Activated effector memory CD4-positive, alpha-beta T cell treated with anti-CD3 and anti-CD28 coated beads, Interleukin-2, amount 50 U/mL, for 16 hours (primary cell): ENCODE data around the gene PTP4A1.
"Not testable (repeated sequence)": the region's sequence is repeated elsewhere in the genome, so short reads cannot be mapped to it uniquely, and the experiment has no call there.

Experiments used
- DNase-seq: peaks from one replicate; pipeline ENCODE4 v3.0.0-alpha.2; 2020

PTP4A1 gene

DNA sequence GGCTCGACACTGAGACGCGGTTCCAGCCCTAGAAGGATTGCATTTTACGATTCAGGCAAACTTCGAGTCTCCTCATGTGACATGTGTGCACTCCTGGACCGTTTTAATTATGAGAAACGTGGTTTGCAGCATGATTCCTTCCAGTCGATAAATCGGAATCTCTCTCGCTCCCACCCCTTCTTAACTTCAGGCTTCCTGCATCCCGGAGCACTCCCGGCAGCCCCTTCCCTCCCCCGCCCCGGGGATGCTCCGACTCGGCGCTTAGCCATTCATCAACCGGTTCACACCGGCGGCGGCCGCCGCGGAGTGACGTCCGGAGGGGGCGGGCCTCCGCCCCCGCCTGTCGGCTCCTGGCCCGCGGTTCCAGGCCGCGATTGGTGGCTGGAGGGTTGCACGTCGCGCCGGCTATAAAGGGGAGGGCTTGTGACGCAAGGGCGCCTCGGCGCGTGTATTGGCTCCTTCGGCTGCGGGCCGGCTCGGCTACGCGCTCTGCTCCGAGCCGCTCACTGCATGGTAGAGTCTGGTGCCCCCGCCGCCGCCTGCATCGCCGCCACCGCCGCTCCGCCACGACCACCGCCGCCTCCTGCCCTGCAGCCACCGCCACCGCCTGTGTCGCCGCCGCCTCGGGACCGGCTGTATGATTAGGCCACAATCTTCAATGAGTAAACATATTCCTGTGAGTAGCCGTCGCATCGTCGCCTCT lies at the start of gene PTP4A1, which contains the start of gene LOC128125822:
Gene PTP4A1 (plus strand): TSS at position 437 of the 703 bp plus-strand sequence. CDS start 4,401 bp downstream, outside the sequence.
Gene LOC128125822 (plus strand): TSS at position 437 of the 703 bp plus-strand sequence.
- DNase-seq, result peak; percentile 99

DNA sequence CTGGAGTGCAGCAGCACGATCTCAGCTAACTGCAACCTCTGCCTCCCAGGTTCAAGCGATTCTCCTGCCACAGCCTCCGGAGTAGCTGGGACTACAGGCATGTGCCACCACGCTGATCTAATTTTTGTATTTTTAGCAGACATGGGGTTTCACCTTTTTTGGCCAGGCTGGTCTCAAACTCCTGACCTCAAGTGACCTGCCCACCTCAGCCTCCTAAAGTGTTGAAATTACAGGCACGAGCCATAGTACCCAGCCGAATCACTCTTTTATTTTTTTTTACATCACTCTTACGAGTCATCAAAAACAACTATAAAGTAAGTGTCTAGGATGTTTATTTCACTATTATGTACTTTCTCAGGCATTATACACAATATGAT lies 49.4 kb upstream of the PTP4A1 start:
- not testable (repeated sequence) for DNase-seq

DNA sequence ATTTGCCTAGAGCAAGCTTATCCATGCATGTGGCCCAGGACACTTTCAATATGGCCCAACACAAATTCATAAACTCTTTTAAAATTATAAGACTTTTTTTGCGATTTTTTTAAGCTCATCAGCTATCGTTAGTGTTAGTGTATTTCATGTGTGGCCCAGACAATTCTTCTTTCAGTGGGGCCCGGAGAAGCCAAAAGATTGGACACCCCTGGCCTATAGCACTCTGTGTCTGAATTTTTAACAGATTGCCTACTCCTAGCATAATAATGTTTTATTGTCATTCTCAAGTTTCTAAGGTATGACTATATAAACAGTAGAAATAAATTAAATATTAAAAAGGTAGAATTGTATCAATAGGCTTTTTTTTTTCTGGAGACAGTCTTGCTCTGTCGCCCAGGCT lies 48.6 kb upstream of the PTP4A1 start:
- no peak for DNase-seq

DNA sequence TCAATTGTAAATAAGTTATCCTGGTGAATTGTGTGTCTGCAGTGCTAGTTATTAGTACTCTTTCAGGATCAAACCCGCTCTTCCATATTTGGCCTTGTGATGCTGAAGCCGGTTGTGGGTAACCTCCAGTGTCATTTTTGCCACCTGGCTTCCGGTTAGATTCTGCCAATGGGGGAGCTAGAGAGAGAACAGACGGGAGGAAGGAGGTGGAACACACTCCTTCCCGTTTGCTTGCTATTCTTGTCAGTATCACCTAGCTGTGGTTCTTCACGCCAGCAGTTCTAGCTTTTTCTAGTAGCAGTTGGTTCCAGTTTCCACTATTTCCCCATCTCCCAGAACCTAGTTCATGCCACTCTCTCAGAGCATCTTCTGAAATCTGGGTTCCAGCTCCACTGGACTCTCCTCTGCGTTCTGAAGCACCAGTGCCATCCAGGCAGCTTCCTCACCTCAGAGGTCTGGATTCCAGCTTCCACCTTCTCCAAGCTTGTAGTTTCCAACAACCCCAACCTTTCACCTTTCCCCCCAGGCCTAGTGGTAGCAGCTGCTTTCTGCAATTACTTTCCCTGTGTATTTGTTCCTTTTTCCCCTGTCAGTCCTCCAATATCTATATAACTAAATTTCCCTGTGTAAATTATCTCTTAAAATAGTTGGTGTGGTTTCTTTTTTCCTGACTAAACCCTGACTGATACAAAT lies 46.9 kb upstream of the PTP4A1 start:
- DNase-seq, result no peak

DNA sequence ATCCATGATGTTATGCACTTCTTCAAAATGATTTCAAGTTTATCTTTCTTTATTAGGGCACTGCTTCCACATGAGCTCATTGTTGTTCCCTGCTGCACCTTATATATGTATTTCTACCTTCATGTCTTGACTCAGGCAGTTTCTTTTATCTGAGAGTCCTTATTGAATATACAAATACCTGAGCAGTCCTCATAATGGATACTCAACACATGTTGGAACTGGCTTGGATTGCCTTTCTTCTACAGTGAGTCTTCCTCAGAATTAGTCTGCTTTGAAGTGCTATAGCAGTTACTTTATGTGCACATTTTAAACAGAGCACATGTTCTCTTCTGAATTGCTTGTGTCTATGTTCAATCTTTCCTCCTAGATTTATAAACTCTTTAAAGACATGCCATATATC lies 45.3 kb upstream of the PTP4A1 start:
- DNase-seq, result no peak

DNA sequence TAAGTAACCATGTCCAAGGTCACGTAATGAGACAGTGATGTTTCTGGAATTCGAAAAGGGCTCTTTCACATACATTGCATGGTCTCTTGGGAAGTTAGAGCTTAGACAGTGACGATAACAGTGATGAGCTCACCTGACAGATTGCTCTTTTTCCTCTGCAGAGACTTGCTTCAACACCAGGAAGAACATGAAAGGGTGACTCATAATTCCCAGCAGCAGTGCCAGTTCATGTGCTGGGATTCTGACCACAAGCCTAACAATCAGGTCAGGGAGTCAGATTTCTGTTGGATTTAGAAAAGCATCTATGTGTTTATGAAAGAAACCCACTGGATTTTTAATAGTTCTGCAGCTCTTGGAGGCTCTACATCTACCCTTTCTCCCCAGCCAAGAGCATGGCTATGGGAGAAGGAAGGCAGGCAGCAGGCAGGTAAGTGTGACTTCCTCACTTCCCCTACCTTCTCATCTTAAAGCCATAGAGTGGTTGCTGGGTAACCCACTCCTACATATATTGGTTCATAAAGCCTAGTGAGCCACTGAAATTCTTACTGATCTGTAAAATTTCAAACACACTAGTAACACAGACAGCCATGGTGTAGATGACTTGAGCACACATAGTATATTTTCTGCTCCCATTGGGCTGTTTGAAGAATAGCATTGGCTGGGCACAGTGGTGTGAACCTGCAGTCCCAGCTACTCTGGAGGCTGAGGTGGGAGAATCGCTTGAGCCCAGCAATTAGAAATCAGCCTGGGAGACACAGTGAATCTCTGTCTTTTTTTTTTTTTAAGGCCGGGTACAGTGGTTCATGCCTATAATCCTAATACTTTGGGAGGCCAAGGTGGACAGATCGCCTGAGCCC lies 44.4 kb upstream of the PTP4A1 start:
- no peak for DNase-seq

DNA sequence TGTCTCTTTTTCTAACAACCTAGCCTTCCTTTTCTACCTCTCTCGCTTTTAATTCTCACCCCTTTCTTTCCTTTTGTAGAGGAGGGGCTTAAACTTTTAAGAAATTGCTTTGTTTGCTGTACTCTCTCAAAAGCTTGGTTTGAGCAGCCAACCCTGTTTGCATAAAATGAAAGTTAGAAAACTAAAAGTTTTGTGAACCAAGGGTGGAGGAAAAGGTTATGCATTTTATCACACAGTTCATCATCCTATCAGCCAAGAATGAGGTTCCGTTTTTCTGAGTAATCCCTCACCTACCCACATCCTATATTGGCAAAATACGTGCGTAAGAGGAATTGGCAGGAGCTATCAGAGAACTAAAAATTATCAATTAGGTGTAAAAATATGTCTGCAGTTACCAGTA lies 42.8 kb upstream of the PTP4A1 start:
- DNase-seq, result no peak

DNA sequence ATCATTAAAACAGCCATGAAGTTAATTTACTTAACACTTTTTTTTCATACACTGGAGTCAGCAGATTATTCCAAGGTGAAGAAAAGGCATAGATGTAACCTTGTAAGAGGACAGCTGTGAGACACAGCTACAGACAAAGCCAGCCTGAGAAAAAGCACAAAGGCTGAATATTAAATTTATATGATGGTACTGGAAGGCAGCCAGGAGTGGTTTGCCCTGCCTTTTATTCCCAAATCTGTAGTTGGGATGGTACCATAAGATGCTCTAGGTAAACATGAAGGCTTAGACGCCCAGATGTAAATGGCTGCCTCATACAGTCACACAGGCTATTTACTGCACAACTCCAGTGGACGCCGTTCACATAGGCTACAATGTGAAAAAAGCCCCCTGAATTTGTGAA lies 42.1 kb upstream of the PTP4A1 start:
- DNase-seq, result no peak

DNA sequence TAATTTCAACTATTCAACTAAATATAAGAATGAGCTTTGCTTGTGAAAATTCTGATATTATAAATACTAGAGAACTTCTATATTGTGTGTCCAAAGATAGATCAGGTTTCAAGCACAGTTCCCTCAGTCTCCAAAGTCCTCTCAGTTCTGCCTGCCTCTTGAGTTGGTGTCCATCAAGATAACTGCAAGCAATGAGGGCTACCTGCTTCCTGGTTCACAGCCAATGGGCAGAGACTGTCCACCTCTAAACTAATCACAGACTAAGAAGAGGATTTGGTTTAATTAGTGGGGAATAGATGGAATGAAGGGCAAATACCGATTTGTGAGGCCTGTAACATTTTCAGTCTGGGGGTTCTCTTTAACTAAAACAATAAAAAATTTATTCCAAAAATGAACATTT lies 41.3 kb upstream of the PTP4A1 start:
- DNase-seq, result no peak

DNA sequence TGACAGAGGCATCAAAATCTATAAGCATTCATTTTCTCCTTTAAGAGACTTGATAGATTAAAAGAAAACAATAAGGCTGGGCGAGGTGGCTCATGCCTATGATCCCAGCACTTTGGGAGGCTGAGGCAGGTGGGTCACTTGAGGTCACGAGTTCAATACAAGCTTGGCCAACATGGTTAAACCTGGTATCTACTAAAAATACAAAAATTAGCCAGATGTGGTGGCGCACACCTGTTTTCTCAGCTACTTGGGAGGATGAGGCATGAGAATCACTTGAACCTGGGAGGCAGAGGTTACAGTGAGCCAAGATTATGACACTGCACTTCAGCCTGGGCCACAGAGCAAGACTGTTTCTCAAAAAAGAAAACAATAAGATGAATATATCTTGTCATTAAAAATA lies 39.3 kb upstream of the PTP4A1 start:
- DNase-seq, result no peak

DNA sequence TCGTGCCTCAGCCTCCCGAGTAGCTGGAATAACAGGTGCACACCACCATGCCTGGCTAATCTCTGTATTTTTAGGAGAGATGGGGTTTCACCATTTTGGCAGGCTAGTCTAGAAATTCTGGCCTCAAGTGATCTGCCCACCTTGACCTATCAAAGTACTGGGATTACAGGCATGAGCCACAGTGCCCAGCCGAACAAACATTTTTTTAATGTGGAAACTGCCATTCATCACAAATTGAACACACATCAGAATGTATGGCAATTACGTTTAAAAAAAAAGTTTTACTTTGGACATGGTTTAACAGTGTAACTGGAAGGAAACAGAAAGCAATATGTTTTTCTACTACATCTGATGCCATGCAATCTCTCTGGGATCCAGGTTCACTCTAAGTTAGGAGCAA lies 38.3 kb upstream of the PTP4A1 start:
- DNase-seq, result no peak

DNA sequence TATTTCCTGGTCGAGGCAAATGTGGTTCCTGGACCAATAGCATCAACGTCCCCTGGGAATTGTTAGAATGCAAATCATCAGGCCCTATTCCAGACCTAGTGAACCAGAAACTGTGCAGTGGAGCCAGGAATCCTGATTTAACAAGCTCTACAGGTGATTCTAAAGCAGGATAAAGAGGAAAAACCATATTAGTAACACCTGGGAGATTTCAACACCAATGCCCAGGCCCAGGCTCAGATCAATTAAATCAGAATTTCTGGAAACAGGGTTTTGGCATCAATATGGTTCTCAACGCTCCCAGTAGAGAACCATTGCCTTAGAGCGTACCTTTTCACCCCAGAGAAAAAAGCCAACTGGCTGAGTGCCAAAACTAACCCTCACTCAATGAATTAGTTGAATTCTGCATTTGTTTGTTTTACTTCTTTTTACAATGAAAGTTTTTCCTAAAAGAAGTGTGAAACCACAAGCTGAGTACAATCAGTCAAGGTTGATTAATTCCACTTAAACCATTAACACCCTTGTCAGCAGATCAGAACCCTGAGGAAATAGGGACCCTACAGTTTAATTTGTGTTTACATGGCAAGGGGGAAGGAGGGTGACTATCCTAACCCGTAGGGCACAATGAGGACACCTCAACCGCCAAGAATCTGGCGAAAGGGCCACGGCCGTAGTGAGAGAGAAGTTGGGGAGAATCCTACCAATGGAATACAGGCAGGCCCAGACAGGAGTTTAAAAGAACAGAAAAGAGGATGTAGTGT lies 34.9 kb upstream of the PTP4A1 start:
- no peak for DNase-seq

DNA sequence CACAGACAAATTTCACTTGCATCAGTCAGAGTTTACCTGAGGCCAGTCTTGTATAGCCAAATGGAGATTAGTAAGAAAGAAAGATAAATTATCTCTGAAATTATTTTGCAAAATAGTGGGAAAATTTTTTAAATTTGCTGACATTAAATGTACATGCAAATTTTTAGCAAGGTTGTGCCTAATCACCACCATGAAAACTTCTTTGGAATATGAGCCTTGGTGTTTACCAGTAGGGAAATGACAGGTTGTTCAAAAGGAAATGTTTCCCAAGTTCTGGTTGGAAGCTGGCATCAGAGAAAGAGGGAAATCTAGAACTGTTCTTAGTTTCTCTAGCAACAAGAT lies 34.4 kb upstream of the PTP4A1 start:
- DNase-seq, result no peak

DNA sequence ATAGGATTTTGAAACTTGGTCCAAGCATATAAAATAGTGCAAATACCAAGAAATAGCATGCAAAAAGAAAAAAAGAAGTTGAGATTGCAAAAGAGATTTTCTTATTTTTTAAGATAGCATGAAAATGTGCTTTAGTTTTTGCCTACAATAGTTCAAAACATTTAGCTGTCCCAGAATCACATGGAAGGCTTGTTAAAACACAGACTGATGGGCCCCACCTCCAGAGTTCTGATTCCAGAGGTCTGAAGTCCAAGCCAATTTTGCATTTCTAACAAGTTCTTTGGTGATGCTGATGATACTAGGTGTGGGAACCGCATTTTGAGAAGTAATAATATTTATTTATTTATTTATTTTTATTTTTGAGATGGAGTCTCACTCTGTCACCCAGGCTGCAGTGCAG lies 33.7 kb upstream of the PTP4A1 start:
- DNase-seq, result no peak

DNA sequence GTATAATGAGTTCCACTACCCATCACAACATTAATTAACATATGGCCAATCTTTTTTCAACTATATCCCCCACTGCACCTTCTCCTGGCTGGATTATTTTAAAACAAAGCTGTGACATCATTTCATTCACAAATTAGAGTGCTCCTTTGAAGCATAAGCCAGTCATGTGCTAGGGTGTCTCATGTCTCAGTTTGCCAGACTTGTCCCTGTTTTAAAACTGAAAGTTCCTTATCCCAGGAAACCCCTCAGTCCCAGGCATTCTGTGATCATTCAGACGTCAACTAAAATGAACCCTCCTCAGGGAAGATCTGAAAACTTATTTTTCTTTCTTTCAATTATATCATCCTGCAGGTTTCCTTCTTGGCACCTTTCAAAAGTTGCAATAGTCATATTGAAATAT lies 29.3 kb upstream of the PTP4A1 start:
- no peak for DNase-seq

DNA sequence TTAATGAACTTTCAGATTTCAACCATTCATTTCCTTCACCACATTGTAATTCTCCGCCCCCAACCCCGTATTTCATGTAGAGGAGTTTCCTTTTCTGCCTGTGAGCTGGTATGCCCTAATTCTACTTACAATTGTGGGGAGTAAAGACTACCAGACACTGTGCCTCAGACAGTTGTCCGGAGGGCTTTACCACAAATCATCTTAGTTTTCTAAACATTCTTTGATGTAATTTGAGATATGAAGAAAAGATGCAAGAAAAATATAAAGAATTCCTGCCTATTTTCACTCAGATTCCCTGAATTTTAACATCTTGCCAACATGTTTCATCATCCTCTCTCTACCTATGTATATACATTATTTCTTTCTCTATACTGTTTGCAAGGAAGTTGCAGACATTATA lies 28.3 kb upstream of the PTP4A1 start:
- no peak for DNase-seq

DNA sequence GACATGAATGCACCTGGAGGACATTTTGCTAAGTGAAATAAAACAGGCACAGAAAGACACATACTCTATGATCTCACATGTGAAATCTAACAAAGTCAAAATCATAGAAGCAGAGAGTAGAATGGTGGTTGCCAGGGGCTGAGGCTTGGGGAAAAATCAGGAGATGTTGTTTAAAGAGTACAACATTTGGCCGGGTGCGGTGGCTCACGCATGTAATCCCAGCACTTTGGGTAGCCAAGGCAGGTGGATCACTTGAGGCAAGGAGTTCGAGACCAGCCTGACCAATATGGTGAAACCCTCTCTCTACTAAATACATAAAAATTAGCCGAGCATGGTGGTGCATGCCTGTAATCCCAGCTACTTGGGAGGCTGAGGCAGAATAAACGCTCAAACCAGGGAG lies 26.0 kb upstream of the PTP4A1 start:
- no peak for DNase-seq

DNA sequence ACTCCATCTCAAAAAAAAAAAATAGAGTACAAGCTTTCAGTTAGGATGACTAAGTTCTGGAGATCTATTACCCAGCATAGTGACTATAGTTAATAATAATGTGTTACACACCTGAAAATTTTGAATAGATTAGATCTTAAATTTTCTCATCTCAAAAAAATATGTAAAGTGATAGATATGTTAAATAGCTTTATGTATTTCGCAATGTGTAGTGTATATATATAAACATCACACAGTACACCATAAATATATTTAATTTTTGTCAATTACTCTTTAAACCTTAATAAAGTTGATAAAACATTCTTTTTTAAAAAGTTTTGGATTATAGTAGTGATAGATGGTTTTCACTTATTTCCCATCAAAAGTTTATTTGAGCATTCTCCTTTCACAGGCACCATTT lies 25.6 kb upstream of the PTP4A1 start:
- DNase-seq, result no peak

DNA sequence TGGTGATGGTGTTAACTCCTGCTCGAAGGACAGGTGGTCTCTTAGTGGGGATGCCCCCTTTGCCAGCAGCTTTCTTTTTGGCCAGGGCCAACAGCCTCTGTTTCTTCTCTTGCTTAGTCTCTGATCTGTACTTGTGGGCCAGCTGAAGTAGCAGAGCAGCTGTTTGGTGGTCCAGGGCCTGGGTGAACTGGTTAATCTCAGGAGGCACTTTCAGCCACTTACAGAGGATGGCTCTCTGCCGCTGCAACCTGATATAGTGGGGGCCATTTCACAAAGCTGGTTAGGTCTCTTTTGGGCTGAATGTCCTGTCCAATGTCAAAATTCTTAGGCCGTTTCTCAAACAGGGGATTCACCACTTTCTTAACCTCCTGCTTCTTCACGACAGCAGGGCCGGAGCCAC lies 23.2 kb upstream of the PTP4A1 start:
- DNase-seq, result no peak

DNA sequence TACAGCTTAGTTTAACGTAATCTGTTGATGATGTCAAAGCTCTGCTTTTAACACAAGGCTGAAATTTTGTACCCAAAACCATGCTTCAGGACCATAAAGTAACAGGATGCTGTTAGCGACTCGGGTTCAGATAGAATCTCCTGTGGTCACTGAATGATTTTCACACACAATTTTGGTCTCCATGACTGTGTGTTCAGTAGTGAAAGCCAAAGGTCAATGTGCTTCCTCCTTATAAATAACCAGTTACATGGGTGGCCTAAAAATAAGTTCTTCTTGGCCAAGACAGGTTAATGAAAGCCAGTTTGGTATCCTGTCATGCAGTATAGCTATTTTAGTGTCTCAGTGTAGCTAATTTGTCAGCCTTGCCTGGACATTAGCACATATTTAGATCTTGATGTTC lies 19.1 kb upstream of the PTP4A1 start:
- DNase-seq, result no peak

DNA sequence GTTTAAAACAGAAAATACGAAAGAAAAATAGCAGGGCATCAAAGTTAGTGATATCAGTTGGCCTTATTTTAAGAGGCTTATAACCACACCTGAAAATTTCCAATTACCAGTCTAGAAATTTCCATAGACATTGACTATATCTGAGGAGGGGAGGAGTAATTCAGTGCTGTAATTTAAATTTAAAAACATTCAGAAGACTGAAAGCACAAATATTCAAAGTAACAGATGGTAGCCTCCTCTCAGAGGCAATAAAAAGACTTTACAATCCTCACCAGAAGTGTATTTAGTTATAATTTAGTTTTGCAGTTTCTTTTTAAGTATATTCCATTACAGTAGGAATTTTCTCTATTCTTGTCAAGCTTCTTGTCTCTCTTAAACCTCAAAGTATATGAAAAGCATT lies 18.4 kb upstream of the PTP4A1 start:
- no peak for DNase-seq

DNA sequence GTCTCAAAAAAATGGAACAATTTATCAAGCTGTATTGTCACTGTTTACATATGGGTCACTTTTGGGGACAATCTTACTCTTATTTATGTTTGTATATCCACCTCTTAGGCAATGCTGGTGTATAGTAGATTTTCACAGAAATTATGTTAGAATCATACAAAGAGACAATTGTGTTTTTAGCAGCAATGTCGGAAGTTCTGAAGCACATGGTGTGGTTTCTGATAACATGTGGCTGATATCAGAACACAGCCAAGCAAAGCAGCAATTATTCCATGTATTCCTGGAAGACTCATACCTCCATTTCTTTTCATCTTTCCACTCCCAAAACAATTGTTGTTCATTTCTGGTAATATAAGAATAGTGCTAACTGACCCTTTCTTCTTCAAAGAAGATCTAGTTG lies 17.5 kb upstream of the PTP4A1 start:
- DNase-seq, result no peak

DNA sequence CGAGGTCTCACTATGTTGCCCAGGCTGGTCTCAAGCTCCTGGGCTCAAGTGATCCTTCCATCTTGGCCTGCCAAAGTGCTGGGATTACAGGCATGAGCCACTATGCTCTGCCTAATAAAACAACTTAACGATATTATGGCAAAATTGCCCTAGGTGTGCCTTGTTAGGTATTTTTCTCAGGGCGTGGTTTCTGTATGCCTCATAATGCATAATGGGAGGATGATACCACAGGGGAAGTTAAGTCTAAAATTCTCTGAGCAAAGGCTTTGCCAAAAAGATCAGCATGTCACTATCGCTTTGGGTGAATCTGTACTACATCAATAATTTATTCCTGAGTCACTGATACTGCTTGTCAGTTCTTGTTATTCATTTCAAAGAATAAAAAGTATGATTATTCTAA lies 15.9 kb upstream of the PTP4A1 start:
- DNase-seq, result no peak
